Raji (cell line): ENCODE data around the gene KCNC1.

Experiments
- POLR2A ChIP-seq: IDR thresholded peaks from 2 replicates; pipeline ENCODE4 v1.6.1; 2011; ENCODE audit warnings: low read depth, low read length, control low read depth; ENCODE audit not compliant: insufficient read depth

The KCNC1 gene

DNA sequence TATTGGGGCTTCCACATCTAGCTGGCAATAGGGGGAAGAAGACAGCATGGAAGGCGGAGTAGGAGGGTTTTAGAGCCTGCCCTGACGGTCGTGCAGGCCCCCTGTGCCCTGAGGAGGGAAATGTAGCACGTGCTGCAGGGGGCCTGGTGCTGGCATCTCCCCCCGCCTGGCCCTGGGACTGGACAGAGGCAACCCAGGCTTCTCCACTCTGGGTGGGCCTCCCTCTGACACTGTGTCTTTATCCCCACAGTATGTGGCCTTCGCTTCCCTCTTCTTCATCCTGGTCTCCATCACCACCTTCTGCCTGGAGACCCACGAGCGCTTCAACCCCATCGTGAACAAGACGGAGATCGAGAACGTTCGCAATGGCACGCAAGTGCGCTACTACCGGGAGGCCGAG is 36.8 kb downstream of the KCNC1 start:
- no peak for TF ChIP-seq POLR2A

DNA sequence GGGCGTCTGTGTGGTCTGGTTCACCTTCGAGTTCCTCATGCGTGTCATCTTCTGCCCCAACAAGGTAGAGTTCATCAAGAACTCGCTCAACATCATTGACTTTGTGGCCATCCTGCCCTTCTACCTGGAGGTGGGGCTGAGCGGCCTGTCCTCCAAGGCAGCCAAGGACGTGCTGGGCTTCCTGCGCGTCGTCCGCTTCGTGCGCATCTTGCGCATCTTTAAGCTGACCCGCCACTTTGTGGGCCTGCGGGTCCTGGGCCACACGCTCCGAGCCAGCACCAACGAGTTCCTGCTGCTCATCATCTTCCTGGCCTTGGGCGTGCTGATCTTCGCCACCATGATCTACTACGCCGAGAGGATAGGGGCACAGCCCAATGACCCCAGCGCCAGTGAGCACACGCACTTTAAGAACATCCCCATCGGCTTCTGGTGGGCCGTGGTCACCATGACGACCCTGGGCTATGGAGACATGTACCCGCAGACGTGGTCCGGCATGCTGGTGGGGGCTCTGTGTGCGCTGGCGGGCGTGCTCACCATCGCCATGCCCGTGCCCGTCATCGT is 37.3 kb downstream of the KCNC1 start:
- no peak for TF ChIP-seq POLR2A

DNA sequence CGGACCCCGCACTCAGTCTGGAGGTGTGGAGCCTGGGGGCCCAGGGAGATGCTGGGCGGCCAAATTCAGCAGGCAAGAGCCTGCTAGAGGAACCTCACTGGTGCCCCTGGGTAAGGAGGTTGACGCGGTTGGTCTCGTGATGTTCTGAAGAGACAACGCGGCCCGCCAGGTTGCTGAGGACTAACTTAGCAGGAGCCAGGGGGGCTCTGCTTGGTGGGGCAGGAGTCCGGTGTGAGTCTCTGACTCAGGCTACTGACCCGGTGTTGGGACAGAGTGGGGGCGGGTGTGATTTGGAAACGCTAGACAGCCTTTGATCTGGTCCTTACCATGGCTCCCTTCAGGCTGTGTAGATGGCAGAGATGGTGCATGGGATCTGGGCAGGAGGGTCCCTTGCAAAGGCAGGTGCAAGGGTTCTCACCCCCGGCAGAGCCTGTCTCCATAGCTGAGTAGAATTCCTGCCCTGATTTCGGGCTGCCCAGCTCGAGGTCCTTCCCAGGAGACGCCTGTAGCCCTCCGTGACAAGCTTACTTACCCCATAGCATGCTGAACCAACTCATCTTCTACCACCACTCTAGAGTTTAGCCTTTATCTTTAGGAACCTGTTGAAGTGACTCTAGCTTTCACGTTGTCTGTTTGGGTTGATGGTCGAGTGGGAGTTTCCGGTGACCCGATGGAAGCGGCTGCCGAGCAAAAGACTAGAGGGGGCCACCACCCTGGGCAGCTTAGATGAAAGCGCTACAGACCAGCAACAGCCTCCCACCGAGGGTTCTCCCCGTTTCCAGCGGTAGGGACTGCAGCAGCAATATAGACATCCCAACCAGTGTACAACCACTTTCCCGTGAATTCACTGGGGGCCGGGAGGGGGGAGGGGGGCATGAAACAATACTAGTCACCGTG is 38.4 kb downstream of the KCNC1 start:
- TF ChIP-seq POLR2A, result no peak

GRCh38 chr11:17773674-17774073 is 39.1 kb downstream of the KCNC1 start:
- no peak for TF ChIP-seq POLR2A

DNA sequence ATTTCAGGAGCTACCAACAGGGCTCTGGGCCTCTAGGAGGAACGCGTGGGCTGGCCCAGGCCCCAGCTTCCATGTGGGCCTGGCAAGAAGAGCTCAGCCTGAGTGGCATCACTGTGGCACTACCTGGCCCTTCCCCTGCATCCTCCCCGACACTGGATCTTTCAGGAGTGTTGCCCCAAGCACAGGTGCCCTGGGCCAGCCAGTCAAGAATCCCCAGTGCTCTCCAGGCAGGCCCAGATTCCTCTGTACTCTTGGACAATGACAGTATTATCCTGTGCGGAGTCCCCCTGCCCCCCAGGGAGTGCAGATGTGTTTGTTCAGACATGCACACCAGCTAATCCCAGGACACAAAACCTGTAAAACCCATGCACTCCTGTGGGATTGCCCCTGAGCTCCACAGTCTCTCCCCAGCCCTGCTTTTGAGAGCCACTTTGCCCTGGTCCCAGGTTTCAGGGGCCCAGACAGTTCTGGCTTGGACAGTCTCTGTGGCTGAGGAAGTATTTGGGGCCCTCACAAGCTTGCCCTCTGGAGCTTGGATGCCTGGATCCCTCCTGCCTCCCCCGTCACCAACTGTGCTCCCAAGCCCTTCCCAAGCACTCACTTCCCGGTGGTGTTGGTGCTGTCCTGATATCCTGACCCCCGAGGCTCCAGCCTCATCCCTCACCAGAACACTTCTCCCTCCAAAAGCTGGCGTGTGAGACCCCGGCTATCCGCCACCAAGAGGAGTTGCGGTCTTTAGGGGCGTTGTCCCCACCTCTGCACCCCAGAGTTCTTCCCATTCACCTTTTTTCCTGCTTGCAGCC is 39.9 kb downstream of the KCNC1 start:
- TF ChIP-seq POLR2A, result no peak

DNA sequence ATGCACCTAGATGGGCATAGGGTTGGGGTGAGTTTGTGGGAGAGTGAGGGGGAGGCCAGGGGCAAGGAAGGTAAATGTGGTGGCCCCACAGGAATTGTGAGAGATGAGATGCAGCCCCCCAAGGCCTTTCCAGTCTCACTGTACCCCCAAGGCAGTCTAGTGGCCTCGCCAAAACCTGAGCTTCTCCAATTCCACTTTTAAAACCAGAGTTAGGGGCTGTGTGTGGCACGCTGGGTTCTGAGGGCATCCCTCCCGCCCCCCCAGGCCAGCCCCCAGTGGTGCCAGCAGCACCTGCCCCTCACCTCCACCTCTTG is 40.4 kb downstream of the KCNC1 start:
- no peak for TF ChIP-seq POLR2A

GRCh38 chr11:17775507-17776211 is 41.1 kb downstream of the KCNC1 start:
- TF ChIP-seq POLR2A, result no peak

GRCh38 chr11:17776212-17776875 is 41.8 kb downstream of the KCNC1 start:
- no peak for TF ChIP-seq POLR2A

- TF ChIP-seq POLR2A, result no peak
Measured at GRCh38 chr11:17777086-17777737, 42.6 kb downstream of the KCNC1 start.

GRCh38 chr11:17777738-17778091 is 43.1 kb downstream of the KCNC1 start:
- TF ChIP-seq POLR2A, result no peak

DNA sequence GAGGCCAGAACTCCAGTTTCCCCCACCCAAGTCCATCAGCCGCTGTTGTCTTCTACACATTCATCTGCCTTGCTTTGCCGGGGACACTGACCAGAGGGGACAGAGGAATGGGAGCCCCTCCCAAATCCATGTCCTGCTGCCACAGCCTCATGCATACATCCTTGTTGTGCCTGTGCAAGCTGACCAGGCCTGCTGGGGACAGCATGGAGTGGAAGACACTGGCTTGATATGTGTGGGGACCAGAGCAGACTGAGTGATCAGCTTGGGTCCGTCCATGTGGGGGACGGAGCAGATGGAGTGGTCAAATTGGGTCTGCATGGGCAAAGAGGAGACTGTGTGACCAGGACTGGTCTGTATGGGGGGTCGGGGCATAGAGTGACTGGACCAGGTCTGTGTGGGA is 43.8 kb downstream of the KCNC1 start:
- TF ChIP-seq POLR2A, result no peak

- TF ChIP-seq POLR2A, result no peak
Measured at GRCh38 chr11:17778956-17779860, 44.6 kb downstream of the KCNC1 start.

- no peak for TF ChIP-seq POLR2A
Measured at GRCh38 chr11:17779861-17780594, 45.4 kb downstream of the KCNC1 start.
